Right ventricle myocardium superior (tissue), 1 donor: ENCODE data around the gene KLHL3. TPM values are rescaled to one million over a fixed set of nuclear protein-coding genes. Genes with fewer than 3 reads are reported as not detected.
"Not testable (repeated sequence)": the region's sequence is repeated elsewhere in the genome, so short reads cannot be mapped to it uniquely, and the experiment has no call there.

Experiments used
- ATAC-seq: fragments of 200-7000 bp; cut with Tn5 transposase; one replicate; pipeline ENCODE4 v1.9.1; 2020; ENCODE audit warnings: mild to moderate bottlenecking; ENCODE audit not compliant: poor library complexity
- DNase-seq: peaks from one replicate; pipeline ENCODE4 v3.0.0-alpha.2; 2020
- intact Hi-C: fragments of 100-400 bp; cut with DNase I; formaldehyde crosslinking; loops from one replicate; pipeline ENCODE4 v1.11.2; 2022
- total RNA-seq: library from RNA; stranded (reverse); fragmentation: NEBNext Ultra II Directional; extraction: Animal tissue kit (Norgen Biotek cat#: 25700); gene quantifications from one replicate; pipeline ENCODE4 v1.2.1, GENCODE V29; 2021
- donor health status: DM: no; HTN: yes; CAD: no; lungs with severe emphysema.

The KLHL3 gene
- total RNA-seq, 1 donor from 2014 or later, result 22.3 TPM

- intact Hi-C loops, result no loop called here
- ATAC-seq (peak; percentile 31), DNase-seq (no peak)
These were observed 87.5 kb downstream of the KLHL3 start for GRCh38 chr5:137648361-137648760.

GRCh38 chr5:137647401-137647800 is 88.5 kb downstream of the KLHL3 start:
- DNase-seq, result no peak
- intact Hi-C loops, result no loop called here
- ATAC-seq, result no peak

GRCh38 chr5:137646761-137647160 is 89.1 kb downstream of the KLHL3 start:
- ATAC-seq (peak; percentile 26), DNase-seq (no peak)
- intact Hi-C loops, result no loop called here

GRCh38 chr5:137643081-137643480 is 92.8 kb downstream of the KLHL3 start:
- intact Hi-C loops, DNase-seq, ATAC-seq: not testable (repeated sequence)

GRCh38 chr5:137642091-137642490 is 93.8 kb downstream of the KLHL3 start:
- DNase-seq (no peak), ATAC-seq (no peak)
- intact Hi-C loops, result no loop called here

GRCh38 chr5:137641148-137641547 is 94.7 kb downstream of the KLHL3 start:
- no peak for ATAC-seq
- intact Hi-C loops, result no loop called here

GRCh38 chr5:137639645-137640044 is 96.2 kb downstream of the KLHL3 start:
- intact Hi-C loops, result no loop called here
- DNase-seq (no peak), ATAC-seq (no peak)

More at GRCh38 chr5:137641148-137641547, 94.7 kb downstream of the KLHL3 start:
- no peak for DNase-seq

GRCh38 chr5:137638841-137639240 is 97.0 kb downstream of the KLHL3 start:
- no peak for DNase-seq
- intact Hi-C loops, result no loop called here
- no peak for ATAC-seq

- intact Hi-C loops, result no loop called here
- no peak for ATAC-seq
These were observed 98.8 kb downstream of the KLHL3 start for GRCh38 chr5:137636830-137637714.

GRCh38 chr5:137636099-137636498 is 99.8 kb downstream of the KLHL3 start:
- intact Hi-C loops, result no loop called here
- DNase-seq (no peak), ATAC-seq (no peak)

More at GRCh38 chr5:137636830-137637714, 98.8 kb downstream of the KLHL3 start:
- no peak for DNase-seq

GRCh38 chr5:137635521-137635921 is 100.4 kb downstream of the KLHL3 start:
- no peak for DNase-seq
- intact Hi-C loops, result no loop called here
- no peak for ATAC-seq

GRCh38 chr5:137633896-137634295 is 102.0 kb downstream of the KLHL3 start:
- intact Hi-C loops, result no loop called here
- DNase-seq (no peak), ATAC-seq (no peak)

GRCh38 chr5:137632716-137633115 is 103.2 kb downstream of the KLHL3 start:
- intact Hi-C loops, result no loop called here
- DNase-seq (no peak), ATAC-seq (no peak)

- intact Hi-C loops, result no loop called here
- no peak for DNase-seq
- ATAC-seq, result no peak
These were observed 104.4 kb downstream of the KLHL3 start for GRCh38 chr5:137631453-137631852.

GRCh38 chr5:137630972-137631370 is 104.9 kb downstream of the KLHL3 start:
- DNase-seq (no peak), ATAC-seq (no peak)
- intact Hi-C loops, result no loop called here

- intact Hi-C loops, result no loop called here
- ATAC-seq (peak; percentile 37), DNase-seq (no peak)
These were observed 105.5 kb downstream of the KLHL3 start for GRCh38 chr5:137630216-137630971.

- no peak for DNase-seq
- peak; percentile 76 for ATAC-seq
- intact Hi-C loops, result loop anchor here (2.0 kb wide), 1 partner anchor 113 kb away; no protein-coding TSS in a partner anchor
These were observed 106.2 kb downstream of the KLHL3 start for GRCh38 chr5:137629646-137630045.

- intact Hi-C loops, result loop anchor here (2.0 kb wide), 1 partner anchor 115 kb away; no protein-coding TSS in a partner anchor
- DNase-seq (no peak), ATAC-seq (no peak)
These were observed 108.2 kb downstream of the KLHL3 start for GRCh38 chr5:137627706-137628105.

- intact Hi-C loops, result no loop called here
- DNase-seq, result no peak
- no peak for ATAC-seq
These were observed 108.6 kb downstream of the KLHL3 start for GRCh38 chr5:137627293-137627692.
